ENCODE measurements around the gene MAOA.

The MAOA gene

GRCh38 chrX:43643201-43643600 is 12.9 kb upstream of the MAOA start:
- Histone ChIP-seq H3K27me3 (ENCODE audit: insufficient read depth, low read length, poor library complexity, severe bottlenecking) (no peaks in the 10 kb centered on the region), H3K9me3 (ENCODE audit: insufficient read depth, low read depth, low read length) (no peaks in the 10 kb centered on the region), H3K79me2 (ENCODE audit: insufficient read depth, low read length) (no peaks in the 10 kb centered on the region), H3K4me1 (ENCODE audit: insufficient read depth, low read length, poor library complexity, severe bottlenecking) (no peaks in the 10 kb centered on the region), H4K20me1 (ENCODE audit: insufficient read depth, low read length, poor library complexity, severe bottlenecking) (no peaks in the 10 kb centered on the region), H3K36me3 (ENCODE audit: insufficient read depth, low read length) (no peaks in the 10 kb centered on the region), H3K9me2 (replicated peaks; ENCODE audit: low read depth, low read length) (no peaks in the 10 kb centered on the region), H2AFZ (ENCODE audit: low read length) (no peak overlapping the region), H3K9ac (ENCODE audit: low read depth, low read length, poor library complexity, severe bottlenecking) (no peak overlapping the region), H3K4me3 (ENCODE audit: low read length, poor library complexity, severe bottlenecking) (no peak overlapping the region), H3F3A (ENCODE audit: low read depth) (no peaks in the 10 kb centered on the region), H3K4me2 (ENCODE audit: low read depth, low read length, poor library complexity, severe bottlenecking) (no peak overlapping the region)
- TF ChIP-seq EZH2phosphoT487 (IDR thresholded peaks at IDR 0.05; ENCODE audit: borderline replicate concordance) (no peak), CTCF (conservative IDR thresholded peaks at IDR 0.05; ENCODE audit: low read length) (no peak)

DNA sequence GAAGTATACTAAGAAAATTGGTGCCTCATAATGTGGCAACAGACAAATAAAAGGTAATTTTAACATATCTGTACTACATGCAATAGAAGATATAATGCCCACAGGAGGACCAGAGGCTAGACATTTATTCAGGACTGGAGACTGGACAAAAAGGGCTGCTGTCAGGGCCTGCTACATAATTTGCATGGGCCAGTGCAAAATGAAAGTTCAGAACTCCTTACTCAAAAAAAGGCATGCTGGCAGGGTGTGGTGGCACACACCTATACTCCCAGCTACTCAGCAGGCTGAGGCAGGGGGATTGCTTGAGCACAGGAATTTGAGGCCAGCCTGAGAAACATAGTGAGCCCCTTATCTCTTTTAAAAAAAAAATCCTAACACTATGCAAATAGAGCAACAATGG is 12.4 kb upstream of the MAOA start:
- TF ChIP-seq CTCF (conservative IDR thresholded peaks at IDR 0.05; ENCODE audit: low read length): no peak
- H3K4me2 ChIP-seq (ENCODE audit: low read depth, low read length, poor library complexity, severe bottlenecking): no peak overlapping the region
- H3K4me1 ChIP-seq (ENCODE audit: insufficient read depth, low read length, poor library complexity, severe bottlenecking): no peaks in the 10 kb centered on the region
- H3K4me3 ChIP-seq (ENCODE audit: low read length, poor library complexity, severe bottlenecking): no peak overlapping the region
- no peaks in the 10 kb centered on the region for H4K20me1 ChIP-seq (ENCODE audit: insufficient read depth, low read length, poor library complexity, severe bottlenecking)
- no peaks in the 10 kb centered on the region for H3K27me3 ChIP-seq (ENCODE audit: insufficient read depth, low read length, poor library complexity, severe bottlenecking)
- H3K9me3 ChIP-seq (ENCODE audit: insufficient read depth, low read depth, low read length): no peaks in the 10 kb centered on the region
- H3K9ac ChIP-seq (ENCODE audit: low read depth, low read length, poor library complexity, severe bottlenecking): no peak overlapping the region
- no peaks in the 10 kb centered on the region for H3K36me3 ChIP-seq (ENCODE audit: insufficient read depth, low read length)
- H3K9me2 ChIP-seq (replicated peaks; ENCODE audit: low read depth, low read length): no peaks in the 10 kb centered on the region
- H3F3A ChIP-seq (ENCODE audit: low read depth): no peaks in the 10 kb centered on the region
- H2AFZ ChIP-seq (ENCODE audit: low read length): no peak overlapping the region
- H3K79me2 ChIP-seq (ENCODE audit: insufficient read depth, low read length): no peaks in the 10 kb centered on the region

DNA sequence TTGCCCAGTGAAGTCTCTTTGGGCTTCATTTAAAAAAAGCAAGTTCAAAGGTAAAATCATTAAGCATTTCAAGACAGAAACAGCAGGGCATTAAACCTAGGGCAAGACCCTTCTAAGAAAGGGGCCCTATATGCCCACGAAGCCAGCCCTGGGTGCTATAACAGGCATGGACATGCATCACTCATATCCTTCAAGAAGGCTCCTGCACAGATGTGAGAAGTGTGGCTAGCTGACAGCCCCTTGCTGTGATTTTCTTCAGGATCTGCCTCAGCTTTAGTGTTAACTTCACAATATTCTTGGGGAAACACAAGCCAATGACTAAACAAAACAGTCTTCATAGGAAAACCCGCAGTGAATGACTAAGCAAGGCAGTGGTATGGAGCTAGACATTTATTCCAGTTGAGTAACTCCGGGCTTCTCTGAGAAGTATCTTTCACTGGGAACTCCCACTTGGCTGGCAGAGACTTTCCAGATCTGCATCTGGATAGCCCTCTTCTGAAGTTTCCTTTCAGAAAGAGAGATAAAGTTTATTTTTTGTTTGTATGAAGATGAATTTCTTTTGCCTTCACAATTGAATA is 11.9 kb upstream of the MAOA start:
- no peaks in the 10 kb centered on the region for H4K20me1 ChIP-seq (ENCODE audit: insufficient read depth, low read length, poor library complexity, severe bottlenecking)
- H3K9me2 ChIP-seq (replicated peaks; ENCODE audit: low read depth, low read length): no peaks in the 10 kb centered on the region
- no peak overlapping the region for H3K4me2 ChIP-seq (ENCODE audit: low read depth, low read length, poor library complexity, severe bottlenecking)
- H3K36me3 ChIP-seq (ENCODE audit: insufficient read depth, low read length): no peaks in the 10 kb centered on the region
- H3K79me2 ChIP-seq (ENCODE audit: insufficient read depth, low read length): no peaks in the 10 kb centered on the region
- H3K4me1 ChIP-seq (ENCODE audit: insufficient read depth, low read length, poor library complexity, severe bottlenecking): no peaks in the 10 kb centered on the region
- no peak overlapping the region for H2AFZ ChIP-seq (ENCODE audit: low read length)
- no peak overlapping the region for H3K4me3 ChIP-seq (ENCODE audit: low read length, poor library complexity, severe bottlenecking)
- TF ChIP-seq CTCF (conservative IDR thresholded peaks at IDR 0.05; ENCODE audit: low read length): no peak
- TF ChIP-seq EZH2phosphoT487 (IDR thresholded peaks at IDR 0.05; ENCODE audit: borderline replicate concordance): no peak
- H3K9me3 ChIP-seq (ENCODE audit: insufficient read depth, low read depth, low read length): no peaks in the 10 kb centered on the region
- H3K27me3 ChIP-seq (ENCODE audit: insufficient read depth, low read length, poor library complexity, severe bottlenecking): no peaks in the 10 kb centered on the region
- no peak overlapping the region for H3K9ac ChIP-seq (ENCODE audit: low read depth, low read length, poor library complexity, severe bottlenecking)
- no peaks in the 10 kb centered on the region for H3F3A ChIP-seq (ENCODE audit: low read depth)

All from Loucy (cell line).